GM12878 (cell line): ENCODE results near the gene PRADC1.

Experiments
- ATF2 ChIP-seq: IDR thresholded peaks from 2 replicates; pipeline ENCODE4 v1.6.1; 2012; ENCODE audit warnings: low read length, inconsistent platforms
- BHLHE40 ChIP-seq, 2 experiments: fragments of 450-650 bp in 1 of 2; IDR thresholded peaks; 2 replicates each; pipeline ENCODE4 v1.6.1; 2011 to 2017; ENCODE audit warnings: low read depth in 2 of 2, borderline replicate concordance in 1 of 2, improper control_type of control experiment in 1 of 2, low read length in 1 of 2, mild to moderate bottlenecking in 1 of 2
- CHD4 ChIP-seq: fragments of 200-600 bp; sonication (generic); IDR thresholded peaks from 2 replicates; pipeline ENCODE4 v1.6.1; 2016; ENCODE audit warnings: mild to moderate bottlenecking
- EP300 ChIP-seq, 2 experiments: fragments of 150-350 bp in 1 of 2; IDR thresholded peaks; 2 replicates each; pipeline ENCODE4 v1.6.1; 2011 to 2012; ENCODE audit warnings: low read depth in 2 of 2, low read length in 2 of 2, borderline replicate concordance in 1 of 2, improper control_type of control experiment in 1 of 2, inconsistent platforms in 1 of 2; ENCODE audit not compliant: control insufficient read depth in 1 of 2
- ESRRA ChIP-seq: IDR thresholded peaks from 2 replicates; pipeline ENCODE4 v1.6.1; 2012; ENCODE audit warnings: mild to moderate bottlenecking, low read length, improper control_type of control experiment
- NR2C1 ChIP-seq: fragments of 450-650 bp; IDR thresholded peaks from 2 replicates; pipeline ENCODE4 v1.6.1; 2017; ENCODE audit warnings: antibody characterized with exemption, mild to moderate bottlenecking, moderate library complexity
- SMAD1 ChIP-seq: fragments of 450-650 bp; IDR thresholded peaks from 2 replicates; pipeline ENCODE4 v1.6.1; 2018; ENCODE audit warnings: mild to moderate bottlenecking, low read depth; ENCODE audit not compliant: partially characterized antibody
- TCF7 ChIP-seq: IDR thresholded peaks from 2 replicates; pipeline ENCODE4 v1.6.1; 2014; ENCODE audit warnings: antibody characterized with exemption, borderline replicate concordance
- ZNF384 ChIP-seq: IDR thresholded peaks from 2 replicates; pipeline ENCODE4 v1.6.1; 2012; ENCODE audit warnings: low read depth, mild to moderate bottlenecking, low read length, improper control_type of control experiment, borderline replicate concordance
- TF ChIP-seq, protein P1 (sequence below): fragments of 150-350 bp; IDR thresholded peaks from 2 replicates; pipeline ENCODE4 v1.6.1; 2016; ENCODE audit warnings: low read depth, low read length
- TF ChIP-seq, protein P2 (sequence below): fragments of 450-650 bp; IDR thresholded peaks from 2 replicates; pipeline ENCODE4 v1.6.1; 2017; ENCODE audit warnings: mild to moderate bottlenecking
- TF ChIP-seq, protein P3 (sequence below): IDR thresholded peaks from 2 replicates; pipeline ENCODE4 v1.6.1; 2012; ENCODE audit warnings: low read depth, low read length, improper control_type of control experiment
- TF ChIP-seq, protein P4 (sequence below): IDR thresholded peaks from 2 replicates; pipeline ENCODE4 v1.6.1; 2011; ENCODE audit warnings: low read depth, low read length, improper control_type of control experiment, borderline replicate concordance
- TF ChIP-seq, protein P5 (sequence below): IDR thresholded peaks from 2 replicates; pipeline ENCODE4 v1.6.1; 2012; ENCODE audit warnings: mild to moderate bottlenecking, low read depth, low read length

GRCh38 chr2:73235315-73236028 lies 2.4 kb upstream of the PRADC1 start:
- TF ChIP-seq, protein P1, sequence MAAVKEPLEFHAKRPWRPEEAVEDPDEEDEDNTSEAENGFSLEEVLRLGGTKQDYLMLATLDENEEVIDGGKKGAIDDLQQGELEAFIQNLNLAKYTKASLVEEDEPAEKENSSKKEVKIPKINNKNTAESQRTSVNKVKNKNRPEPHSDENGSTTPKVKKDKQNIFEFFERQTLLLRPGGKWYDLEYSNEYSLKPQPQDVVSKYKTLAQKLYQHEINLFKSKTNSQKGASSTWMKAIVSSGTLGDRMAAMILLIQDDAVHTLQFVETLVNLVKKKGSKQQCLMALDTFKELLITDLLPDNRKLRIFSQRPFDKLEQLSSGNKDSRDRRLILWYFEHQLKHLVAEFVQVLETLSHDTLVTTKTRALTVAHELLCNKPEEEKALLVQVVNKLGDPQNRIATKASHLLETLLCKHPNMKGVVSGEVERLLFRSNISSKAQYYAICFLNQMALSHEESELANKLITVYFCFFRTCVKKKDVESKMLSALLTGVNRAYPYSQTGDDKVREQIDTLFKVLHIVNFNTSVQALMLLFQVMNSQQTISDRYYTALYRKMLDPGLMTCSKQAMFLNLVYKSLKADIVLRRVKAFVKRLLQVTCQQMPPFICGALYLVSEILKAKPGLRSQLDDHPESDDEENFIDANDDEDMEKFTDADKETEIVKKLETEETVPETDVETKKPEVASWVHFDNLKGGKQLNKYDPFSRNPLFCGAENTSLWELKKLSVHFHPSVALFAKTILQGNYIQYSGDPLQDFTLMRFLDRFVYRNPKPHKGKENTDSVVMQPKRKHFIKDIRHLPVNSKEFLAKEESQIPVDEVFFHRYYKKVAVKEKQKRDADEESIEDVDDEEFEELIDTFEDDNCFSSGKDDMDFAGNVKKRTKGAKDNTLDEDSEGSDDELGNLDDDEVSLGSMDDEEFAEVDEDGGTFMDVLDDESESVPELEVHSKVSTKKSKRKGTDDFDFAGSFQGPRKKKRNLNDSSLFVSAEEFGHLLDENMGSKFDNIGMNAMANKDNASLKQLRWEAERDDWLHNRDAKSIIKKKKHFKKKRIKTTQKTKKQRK: no peak
- TF ChIP-seq, protein P2, sequence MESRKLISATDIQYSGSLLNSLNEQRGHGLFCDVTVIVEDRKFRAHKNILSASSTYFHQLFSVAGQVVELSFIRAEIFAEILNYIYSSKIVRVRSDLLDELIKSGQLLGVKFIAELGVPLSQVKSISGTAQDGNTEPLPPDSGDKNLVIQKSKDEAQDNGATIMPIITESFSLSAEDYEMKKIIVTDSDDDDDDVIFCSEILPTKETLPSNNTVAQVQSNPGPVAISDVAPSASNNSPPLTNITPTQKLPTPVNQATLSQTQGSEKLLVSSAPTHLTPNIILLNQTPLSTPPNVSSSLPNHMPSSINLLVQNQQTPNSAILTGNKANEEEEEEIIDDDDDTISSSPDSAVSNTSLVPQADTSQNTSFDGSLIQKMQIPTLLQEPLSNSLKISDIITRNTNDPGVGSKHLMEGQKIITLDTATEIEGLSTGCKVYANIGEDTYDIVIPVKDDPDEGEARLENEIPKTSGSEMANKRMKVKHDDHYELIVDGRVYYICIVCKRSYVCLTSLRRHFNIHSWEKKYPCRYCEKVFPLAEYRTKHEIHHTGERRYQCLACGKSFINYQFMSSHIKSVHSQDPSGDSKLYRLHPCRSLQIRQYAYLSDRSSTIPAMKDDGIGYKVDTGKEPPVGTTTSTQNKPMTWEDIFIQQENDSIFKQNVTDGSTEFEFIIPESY: no peak
- TF ChIP-seq ZNF384 (no peak), NR2C1 (no peak), BHLHE40 (IDR thresholded peaks at IDR 0.05; ENCODE audit: borderline replicate concordance in 1 of 2, low read depth in 2 of 2, low read length in 1 of 2) (no peak), TCF7 (no peak), EP300 (IDR thresholded peaks at IDR 0.05; ENCODE audit: borderline replicate concordance in 1 of 2, control insufficient read depth in 1 of 2, low read depth in 2 of 2, low read length in 2 of 2) (no peak), ESRRA (no peak), SMAD1 (no peak), CHD4 (no peak), ATF2 (no peak)
- TF ChIP-seq, protein P3, sequence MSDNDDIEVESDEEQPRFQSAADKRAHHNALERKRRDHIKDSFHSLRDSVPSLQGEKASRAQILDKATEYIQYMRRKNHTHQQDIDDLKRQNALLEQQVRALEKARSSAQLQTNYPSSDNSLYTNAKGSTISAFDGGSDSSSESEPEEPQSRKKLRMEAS: no peak
- TF ChIP-seq, protein P4, sequence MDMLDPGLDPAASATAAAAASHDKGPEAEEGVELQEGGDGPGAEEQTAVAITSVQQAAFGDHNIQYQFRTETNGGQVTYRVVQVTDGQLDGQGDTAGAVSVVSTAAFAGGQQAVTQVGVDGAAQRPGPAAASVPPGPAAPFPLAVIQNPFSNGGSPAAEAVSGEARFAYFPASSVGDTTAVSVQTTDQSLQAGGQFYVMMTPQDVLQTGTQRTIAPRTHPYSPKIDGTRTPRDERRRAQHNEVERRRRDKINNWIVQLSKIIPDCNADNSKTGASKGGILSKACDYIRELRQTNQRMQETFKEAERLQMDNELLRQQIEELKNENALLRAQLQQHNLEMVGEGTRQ: no peak
- TF ChIP-seq, protein P5, sequence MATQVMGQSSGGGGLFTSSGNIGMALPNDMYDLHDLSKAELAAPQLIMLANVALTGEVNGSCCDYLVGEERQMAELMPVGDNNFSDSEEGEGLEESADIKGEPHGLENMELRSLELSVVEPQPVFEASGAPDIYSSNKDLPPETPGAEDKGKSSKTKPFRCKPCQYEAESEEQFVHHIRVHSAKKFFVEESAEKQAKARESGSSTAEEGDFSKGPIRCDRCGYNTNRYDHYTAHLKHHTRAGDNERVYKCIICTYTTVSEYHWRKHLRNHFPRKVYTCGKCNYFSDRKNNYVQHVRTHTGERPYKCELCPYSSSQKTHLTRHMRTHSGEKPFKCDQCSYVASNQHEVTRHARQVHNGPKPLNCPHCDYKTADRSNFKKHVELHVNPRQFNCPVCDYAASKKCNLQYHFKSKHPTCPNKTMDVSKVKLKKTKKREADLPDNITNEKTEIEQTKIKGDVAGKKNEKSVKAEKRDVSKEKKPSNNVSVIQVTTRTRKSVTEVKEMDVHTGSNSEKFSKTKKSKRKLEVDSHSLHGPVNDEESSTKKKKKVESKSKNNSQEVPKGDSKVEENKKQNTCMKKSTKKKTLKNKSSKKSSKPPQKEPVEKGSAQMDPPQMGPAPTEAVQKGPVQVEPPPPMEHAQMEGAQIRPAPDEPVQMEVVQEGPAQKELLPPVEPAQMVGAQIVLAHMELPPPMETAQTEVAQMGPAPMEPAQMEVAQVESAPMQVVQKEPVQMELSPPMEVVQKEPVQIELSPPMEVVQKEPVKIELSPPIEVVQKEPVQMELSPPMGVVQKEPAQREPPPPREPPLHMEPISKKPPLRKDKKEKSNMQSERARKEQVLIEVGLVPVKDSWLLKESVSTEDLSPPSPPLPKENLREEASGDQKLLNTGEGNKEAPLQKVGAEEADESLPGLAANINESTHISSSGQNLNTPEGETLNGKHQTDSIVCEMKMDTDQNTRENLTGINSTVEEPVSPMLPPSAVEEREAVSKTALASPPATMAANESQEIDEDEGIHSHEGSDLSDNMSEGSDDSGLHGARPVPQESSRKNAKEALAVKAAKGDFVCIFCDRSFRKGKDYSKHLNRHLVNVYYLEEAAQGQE: no peak
